ENCODE data around the gene EPB41L4A. TPM values are rescaled to one million over a fixed set of nuclear protein-coding genes. Genes with fewer than 3 reads are reported as not detected.

Gene EPB41L4A
- total RNA-seq, 1 donor = 0.86 TPM

DNA sequence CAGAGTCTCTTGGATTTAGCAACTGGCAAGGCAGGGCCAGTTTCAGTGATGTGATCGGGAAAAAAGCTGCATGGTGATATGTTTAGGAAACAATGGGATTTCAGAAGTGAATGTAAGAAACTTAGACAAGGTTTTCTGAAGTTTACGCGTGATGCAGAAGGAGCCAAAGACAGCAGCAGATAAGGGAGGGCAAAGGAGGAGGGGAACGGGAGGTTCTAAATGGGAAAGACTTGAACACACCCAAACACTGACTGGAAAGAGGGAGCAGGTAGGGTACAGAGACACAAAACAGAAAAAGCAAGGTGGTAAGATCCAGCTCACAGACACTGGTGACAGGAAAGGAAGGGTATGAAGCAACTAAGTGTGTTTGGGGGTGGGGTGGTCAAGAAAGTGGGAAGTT, 115.4 kb downstream of the EPB41L4A start:
- DNase-seq (ENCODE audit: low read depth) = no peak
- no peak overlapping the region for H3K4me3 ChIP-seq (ENCODE audit: low read depth, low read length)
- TF ChIP-seq, protein P1, sequence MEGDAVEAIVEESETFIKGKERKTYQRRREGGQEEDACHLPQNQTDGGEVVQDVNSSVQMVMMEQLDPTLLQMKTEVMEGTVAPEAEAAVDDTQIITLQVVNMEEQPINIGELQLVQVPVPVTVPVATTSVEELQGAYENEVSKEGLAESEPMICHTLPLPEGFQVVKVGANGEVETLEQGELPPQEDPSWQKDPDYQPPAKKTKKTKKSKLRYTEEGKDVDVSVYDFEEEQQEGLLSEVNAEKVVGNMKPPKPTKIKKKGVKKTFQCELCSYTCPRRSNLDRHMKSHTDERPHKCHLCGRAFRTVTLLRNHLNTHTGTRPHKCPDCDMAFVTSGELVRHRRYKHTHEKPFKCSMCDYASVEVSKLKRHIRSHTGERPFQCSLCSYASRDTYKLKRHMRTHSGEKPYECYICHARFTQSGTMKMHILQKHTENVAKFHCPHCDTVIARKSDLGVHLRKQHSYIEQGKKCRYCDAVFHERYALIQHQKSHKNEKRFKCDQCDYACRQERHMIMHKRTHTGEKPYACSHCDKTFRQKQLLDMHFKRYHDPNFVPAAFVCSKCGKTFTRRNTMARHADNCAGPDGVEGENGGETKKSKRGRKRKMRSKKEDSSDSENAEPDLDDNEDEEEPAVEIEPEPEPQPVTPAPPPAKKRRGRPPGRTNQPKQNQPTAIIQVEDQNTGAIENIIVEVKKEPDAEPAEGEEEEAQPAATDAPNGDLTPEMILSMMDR (IDR thresholded peaks at IDR 0.05; ENCODE audit: insufficient read depth, low read depth, low read length) = no peak

DNA sequence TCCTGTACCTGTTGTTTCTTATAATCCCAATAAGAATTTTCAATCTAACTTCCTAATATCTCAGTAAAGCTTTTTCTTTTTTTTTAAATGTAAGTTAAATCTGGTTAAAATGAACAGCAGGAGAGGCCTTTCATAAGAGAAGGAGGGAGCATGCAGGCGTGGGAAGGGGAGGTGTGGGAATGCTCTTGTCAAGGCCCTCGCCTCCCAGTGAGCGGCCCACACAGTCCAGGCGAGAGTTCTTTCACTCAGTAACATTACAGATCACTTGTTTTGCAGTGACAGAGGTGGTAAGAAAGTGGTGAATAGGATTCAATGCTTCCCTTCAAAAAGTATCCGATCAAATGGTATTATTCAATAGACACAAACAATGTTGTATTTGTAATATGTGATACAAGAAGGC, 125.0 kb downstream of the EPB41L4A start:
- no peak overlapping the region for H3K4me3 ChIP-seq (ENCODE audit: low read depth, low read length)
- TF ChIP-seq, protein P1 (IDR thresholded peaks at IDR 0.05; ENCODE audit: insufficient read depth, low read depth, low read length) = no peak
- no peak for DNase-seq (ENCODE audit: low read depth)

DNA sequence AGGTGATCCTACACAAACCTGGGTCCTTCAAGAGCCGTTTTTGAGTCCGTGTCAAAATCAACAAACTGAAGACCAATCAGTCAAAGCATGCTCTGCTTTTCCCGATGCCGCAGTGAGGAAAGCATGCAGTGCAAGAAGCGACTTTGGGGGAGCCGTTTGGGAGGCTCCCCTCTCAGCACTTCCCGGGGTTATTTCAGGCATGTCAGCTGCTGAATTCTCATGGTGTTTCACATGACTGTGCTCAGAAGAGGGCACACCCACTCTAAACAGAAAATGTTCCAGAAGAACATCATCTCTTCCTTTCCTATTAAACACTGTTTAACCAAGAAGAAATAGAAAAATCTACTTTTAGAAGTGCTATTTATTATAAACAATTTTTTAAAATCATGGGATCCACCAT, 125.5 kb downstream of the EPB41L4A start:
- DNase-seq (ENCODE audit: low read depth) = no peak
- H3K4me3 ChIP-seq (ENCODE audit: low read depth, low read length) = no peak overlapping the region
- TF ChIP-seq, protein P1 (IDR thresholded peaks at IDR 0.05; ENCODE audit: insufficient read depth, low read depth, low read length) = no peak

DNA sequence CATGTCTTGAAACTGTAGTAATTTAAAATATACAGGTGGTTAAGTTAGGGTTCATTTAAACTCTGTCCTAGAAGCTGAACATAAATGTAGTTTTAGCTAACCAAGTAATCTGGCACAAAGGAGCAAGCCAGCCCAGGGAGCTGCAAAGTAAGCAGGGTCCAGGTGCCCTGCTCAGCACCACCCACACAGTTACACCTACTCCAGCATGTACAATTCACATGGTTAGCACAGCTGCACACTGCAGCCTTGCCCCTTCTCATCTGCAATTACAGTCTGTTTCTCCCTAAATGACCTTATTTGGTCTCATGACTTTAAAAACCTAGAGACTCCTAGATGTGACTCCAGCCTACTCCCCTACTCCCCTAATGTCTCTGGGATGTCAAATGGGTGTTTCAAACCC, 128.4 kb downstream of the EPB41L4A start:
- TF ChIP-seq, protein P1 (IDR thresholded peaks at IDR 0.05; ENCODE audit: insufficient read depth, low read depth, low read length) = no peak
- no peak for DNase-seq (ENCODE audit: low read depth)
- no peak overlapping the region for H3K4me3 ChIP-seq (ENCODE audit: low read depth, low read length)

DNA sequence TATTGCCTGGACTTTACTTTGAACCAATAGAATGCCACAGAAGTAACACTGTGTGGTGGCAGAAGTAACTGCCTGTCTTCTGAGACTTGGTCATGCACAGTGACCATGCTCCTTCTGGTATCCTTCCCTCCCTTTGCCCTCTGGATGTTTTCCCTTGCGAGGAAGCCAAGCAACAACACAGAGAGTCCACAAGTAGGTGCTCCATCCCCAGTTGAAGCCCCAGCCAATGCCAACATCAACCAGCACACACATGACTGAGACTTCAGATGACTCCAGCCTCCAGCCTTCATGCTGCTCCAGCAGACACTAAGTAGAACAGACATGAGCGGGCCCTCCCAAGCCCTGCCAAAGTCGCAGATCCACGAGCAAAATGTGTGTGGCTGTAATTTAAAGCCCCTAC, 129.6 kb downstream of the EPB41L4A start:
- TF ChIP-seq, protein P1 (IDR thresholded peaks at IDR 0.05; ENCODE audit: insufficient read depth, low read depth, low read length) = no peak

DNA sequence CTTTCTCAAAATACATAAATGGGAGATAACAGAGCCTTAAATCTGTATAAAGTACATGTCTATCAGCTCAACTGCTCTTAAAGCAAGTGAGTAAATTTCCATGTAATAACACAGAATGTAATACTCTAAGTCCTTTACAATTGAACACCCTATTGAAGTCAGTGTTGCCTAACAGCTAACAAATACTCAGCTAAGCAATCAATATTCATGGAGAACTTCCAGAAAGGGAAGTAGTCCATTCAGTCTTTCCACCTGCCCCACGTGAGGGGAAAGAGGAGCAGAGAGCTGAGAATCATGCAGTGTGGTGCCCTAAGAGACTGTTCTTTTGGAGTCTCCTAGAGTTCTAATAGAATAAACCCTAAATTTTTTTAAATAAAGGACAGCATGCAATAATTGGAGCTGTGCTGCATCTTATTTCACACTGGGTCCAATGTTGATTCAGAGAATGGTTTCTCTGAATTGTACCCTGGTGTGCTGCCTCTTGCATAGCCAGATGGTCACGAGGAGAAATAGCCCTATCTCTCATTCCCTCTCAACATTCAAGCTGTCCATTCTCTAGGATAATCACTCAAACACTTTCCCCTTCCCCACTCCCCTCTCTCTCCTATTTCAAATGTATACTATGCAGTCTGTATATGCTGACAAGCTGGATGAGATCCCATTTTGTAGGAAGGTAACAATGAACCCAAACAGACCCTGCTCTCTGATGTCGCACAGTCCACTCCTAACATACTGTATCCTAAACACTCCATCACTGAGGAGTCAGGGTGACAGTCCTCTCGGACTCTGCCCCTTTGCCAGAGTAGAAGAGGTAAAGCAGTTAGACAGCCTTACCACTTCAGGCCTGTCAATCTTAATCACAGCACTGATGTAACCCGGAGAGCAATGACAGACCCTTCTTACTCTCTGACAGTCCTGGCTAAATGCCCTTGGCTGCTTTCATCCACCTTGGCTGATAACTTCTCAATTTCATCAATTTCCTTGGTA, 134.8 kb downstream of the EPB41L4A start:
- H3K4me3 ChIP-seq (ENCODE audit: low read depth, low read length) = no peak overlapping the region
- TF ChIP-seq, protein P1 (IDR thresholded peaks at IDR 0.05; ENCODE audit: insufficient read depth, low read depth, low read length) = no peak
- no peak for DNase-seq (ENCODE audit: low read depth)

More for the DNA sequence above, 129.6 kb downstream of the EPB41L4A start:
- DNase-seq (ENCODE audit: low read depth) = no peak
- H3K4me3 ChIP-seq (ENCODE audit: low read depth, low read length) = no peak overlapping the region
